Measurements from ENCODE around the gene MTARC1.

The MTARC1 gene

DNA sequence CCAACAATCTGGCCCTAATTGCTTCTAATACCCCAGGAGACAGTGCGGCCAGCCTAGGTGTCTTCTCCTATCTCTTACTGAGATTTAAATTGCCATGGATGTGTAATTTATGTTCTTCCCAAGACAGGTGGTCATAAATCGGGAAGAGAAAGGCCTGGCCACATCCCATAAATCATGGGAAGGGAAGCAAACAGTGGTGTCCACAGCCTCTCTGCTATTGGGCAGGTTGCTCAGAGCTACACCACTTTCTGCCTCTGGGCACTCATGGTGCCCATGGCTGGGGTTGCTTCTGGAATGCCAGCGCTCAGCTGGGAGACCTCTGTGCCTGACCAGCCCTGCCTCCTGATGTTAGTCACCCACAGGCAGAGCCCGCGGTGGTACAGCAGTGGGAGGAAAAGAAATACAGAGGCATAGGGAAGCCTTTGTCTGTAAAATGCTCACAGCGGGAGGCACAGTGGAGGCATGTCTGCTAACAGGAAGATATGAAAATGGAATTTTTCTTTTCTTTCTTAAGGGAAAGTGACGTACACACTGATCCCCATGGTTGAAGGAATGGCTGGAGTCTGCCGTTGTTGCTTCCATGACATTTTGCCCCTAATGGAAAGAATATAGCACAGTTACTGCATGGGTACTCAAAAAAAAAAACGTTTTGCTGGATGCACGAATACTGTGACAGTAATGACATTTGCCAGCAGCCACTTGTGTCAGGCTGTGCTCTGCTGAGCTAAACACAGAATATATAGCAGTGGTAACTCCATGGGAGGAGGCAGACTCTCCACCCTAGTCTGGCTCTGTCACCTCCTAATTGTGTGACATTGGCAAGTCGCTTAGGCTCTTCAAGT lies 21.9 kb downstream of the MTARC1 start:
- TF ChIP-seq, protein P1, sequence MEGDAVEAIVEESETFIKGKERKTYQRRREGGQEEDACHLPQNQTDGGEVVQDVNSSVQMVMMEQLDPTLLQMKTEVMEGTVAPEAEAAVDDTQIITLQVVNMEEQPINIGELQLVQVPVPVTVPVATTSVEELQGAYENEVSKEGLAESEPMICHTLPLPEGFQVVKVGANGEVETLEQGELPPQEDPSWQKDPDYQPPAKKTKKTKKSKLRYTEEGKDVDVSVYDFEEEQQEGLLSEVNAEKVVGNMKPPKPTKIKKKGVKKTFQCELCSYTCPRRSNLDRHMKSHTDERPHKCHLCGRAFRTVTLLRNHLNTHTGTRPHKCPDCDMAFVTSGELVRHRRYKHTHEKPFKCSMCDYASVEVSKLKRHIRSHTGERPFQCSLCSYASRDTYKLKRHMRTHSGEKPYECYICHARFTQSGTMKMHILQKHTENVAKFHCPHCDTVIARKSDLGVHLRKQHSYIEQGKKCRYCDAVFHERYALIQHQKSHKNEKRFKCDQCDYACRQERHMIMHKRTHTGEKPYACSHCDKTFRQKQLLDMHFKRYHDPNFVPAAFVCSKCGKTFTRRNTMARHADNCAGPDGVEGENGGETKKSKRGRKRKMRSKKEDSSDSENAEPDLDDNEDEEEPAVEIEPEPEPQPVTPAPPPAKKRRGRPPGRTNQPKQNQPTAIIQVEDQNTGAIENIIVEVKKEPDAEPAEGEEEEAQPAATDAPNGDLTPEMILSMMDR (IDR thresholded peaks at IDR 0.05; ENCODE audit: low read depth, low read length, missing control alignments), result no peak
- no peak overlapping the region for H3K4me3 ChIP-seq (replicated peaks; ENCODE audit: low read depth, low read length)
- DNase-seq (ENCODE audit: extremely low read depth, low read depth), result no peak

DNA sequence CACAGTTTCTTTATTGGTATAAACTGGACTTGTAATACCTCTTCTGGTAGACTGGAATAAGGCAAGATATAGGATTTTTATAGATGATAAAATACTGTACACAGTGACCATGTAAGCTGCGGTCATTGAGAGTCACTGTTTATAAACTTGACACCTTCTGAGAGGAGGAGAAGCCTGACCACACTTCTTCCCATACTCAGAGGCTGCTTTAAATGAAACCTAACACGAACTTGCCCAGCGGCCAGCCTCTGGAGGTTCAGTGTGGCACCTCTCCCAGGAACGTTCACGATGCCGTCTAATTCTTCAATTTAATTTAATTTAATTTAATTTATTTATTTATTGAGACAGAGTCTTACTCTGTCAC lies 22.5 kb downstream of the MTARC1 start:
- no peak overlapping the region for H3K4me3 ChIP-seq (replicated peaks; ENCODE audit: low read depth, low read length)
- DNase-seq (ENCODE audit: extremely low read depth, low read depth), result no peak
- TF ChIP-seq, protein P1 (IDR thresholded peaks at IDR 0.05; ENCODE audit: low read depth, low read length, missing control alignments), result no peak

DNA sequence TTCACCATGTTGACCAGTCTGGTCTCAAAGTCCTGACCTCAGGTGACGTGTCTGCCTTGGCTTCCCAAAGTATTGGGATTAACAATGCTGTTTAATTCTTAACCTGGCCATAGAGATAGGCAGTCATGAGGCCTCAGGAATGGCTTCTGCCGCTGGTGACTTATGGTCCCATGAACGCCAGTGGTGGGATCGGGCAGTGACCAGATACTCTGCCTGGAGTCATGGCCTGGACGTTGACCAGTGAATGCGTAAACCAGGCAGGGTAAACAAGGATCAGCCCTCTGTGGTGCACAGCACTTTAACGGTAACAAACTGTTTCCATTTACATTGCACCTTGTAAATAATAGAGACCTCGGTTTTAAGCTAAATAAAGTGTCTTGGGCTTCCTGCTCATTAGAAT lies 23.0 kb downstream of the MTARC1 start:
- no peak for DNase-seq (ENCODE audit: extremely low read depth, low read depth)
- H3K4me3 ChIP-seq (replicated peaks; ENCODE audit: low read depth, low read length), result no peak overlapping the region
- TF ChIP-seq, protein P1 (IDR thresholded peaks at IDR 0.05; ENCODE audit: low read depth, low read length, missing control alignments), result no peak

DNA sequence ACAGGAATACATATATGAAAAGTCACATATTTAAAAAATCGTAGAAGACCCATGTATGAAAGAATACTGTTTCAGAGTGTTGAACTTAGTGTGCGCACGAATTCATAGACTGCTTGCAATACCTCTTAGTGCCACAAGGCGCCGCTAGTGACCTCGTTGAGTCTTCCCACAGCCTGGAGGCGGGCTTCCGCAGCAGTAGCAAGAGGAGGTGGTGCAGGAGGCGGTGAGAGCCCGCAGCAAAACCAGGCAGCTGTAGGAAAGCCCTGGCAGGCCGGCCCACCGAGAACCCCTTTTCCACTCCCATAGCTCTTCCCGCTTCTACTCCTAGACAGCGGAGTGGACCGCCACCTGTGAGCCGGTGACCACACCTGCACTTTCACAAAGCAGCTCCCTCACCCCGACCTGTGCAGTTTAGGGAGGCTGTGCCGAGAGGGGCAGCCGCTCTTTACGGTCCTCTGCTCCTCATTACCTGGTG lies 23.5 kb downstream of the MTARC1 start:
- TF ChIP-seq, protein P1 (IDR thresholded peaks at IDR 0.05; ENCODE audit: low read depth, low read length, missing control alignments), result peak; percentile 88
- peak; percentile 69 for DNase-seq (ENCODE audit: extremely low read depth, low read depth)
- no peak overlapping the region for H3K4me3 ChIP-seq (replicated peaks; ENCODE audit: low read depth, low read length)

DNA sequence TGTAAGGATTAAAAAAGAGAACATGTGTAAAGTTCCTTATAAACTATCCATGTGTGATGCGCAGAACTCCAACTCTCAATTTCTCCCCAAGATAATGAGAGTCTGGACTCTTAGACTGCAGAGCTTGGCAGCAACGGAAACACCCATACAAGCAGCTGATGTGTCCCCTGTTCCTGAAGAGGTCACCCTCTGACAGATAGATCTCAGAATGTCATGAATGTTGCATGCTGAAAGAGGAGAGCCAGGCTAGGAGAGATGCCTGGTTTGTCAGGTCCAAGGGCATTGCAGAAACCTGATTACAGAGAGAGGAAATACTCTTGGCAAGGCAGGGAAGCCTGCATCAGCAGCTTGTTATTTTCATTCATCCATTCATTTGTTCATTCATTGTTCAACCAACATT lies 24.2 kb downstream of the MTARC1 start:
- H3K4me3 ChIP-seq (replicated peaks; ENCODE audit: low read depth, low read length), result no peak overlapping the region
- no peak for DNase-seq (ENCODE audit: extremely low read depth, low read depth)
- TF ChIP-seq, protein P1 (IDR thresholded peaks at IDR 0.05; ENCODE audit: low read depth, low read length, missing control alignments), result no peak

DNA sequence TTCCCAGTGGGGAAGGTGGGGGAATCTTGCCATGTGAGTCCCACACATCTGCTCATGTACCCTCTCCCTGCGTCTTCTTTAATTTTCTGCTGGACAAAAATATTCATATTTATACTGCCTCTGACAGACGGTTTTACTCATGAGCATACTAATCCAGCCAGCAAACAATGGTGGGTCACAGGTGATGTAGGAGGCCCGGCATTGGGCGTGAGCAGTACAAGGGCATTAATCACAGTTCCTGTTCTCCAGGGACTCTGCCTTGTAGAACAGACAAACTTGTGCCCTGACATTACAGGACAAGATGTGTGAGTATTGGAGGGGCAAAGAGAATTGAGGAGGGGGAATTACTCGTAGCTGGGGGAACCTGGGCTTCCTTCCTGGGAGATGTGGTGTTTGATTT lies 25.0 kb downstream of the MTARC1 start:
- no peak for DNase-seq (ENCODE audit: extremely low read depth, low read depth)
- no peak overlapping the region for H3K4me3 ChIP-seq (replicated peaks; ENCODE audit: low read depth, low read length)
- TF ChIP-seq, protein P1 (IDR thresholded peaks at IDR 0.05; ENCODE audit: low read depth, low read length, missing control alignments), result no peak

Measured in HFF-Myc (cell line).